ENCODE data around the gene PRKAR1B. TPM values are rescaled to one million over a fixed set of nuclear protein-coding genes. Genes with fewer than 3 reads are reported as not detected.
A peak's percentile ranks its signal among the peaks of the same experiment; 100 is the strongest.

The PRKAR1B gene
- total and polyA plus RNA-seq, 9 donors: 14.3 to 49.0 (median 34.0) TPM

DNA sequence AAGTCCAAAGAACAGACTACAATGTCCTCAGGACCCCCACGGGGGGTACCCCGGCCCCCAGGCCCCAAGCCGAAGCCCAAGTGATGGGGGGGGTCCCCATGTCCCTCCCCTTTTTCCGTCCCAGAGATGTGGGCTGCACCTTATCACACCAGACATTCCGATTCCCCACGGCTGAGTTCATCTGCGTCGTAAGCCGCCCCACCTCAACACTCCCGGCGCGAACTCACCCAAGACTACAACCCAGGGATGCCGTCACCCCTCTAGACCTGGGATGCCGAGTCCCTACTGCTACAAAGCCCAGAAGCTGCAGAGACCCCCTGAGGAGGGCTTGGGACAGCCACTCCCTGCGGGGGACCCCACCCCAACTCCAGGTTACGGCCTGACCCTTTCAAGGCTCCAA lies 221.9 kb downstream of the PRKAR1B start:
- Histone ChIP-seq H3K36me3 (no peaks in the 10 kb centered on the region), H3K9me3 (no peaks in the 10 kb centered on the region), H3K27ac (no peak overlapping the region), H3K4me1 (ENCODE audit: insufficient read depth) (no peaks in the 10 kb centered on the region), H3K4me3 (no peak overlapping the region), H3K27me3 (no peaks in the 10 kb centered on the region)
- WGBS, 3 donors: 76 to 87% (median 80%) methylated on average over 16 of the region's 16 CpGs
- peak in 1 of 5 donors; percentile 30 for DNase-seq
- TF ChIP-seq EP300 (IDR thresholded peaks at IDR 0.05): no peak
- TF ChIP-seq, protein P1, sequence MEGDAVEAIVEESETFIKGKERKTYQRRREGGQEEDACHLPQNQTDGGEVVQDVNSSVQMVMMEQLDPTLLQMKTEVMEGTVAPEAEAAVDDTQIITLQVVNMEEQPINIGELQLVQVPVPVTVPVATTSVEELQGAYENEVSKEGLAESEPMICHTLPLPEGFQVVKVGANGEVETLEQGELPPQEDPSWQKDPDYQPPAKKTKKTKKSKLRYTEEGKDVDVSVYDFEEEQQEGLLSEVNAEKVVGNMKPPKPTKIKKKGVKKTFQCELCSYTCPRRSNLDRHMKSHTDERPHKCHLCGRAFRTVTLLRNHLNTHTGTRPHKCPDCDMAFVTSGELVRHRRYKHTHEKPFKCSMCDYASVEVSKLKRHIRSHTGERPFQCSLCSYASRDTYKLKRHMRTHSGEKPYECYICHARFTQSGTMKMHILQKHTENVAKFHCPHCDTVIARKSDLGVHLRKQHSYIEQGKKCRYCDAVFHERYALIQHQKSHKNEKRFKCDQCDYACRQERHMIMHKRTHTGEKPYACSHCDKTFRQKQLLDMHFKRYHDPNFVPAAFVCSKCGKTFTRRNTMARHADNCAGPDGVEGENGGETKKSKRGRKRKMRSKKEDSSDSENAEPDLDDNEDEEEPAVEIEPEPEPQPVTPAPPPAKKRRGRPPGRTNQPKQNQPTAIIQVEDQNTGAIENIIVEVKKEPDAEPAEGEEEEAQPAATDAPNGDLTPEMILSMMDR (IDR thresholded peaks at IDR 0.05): no peak
- no peak for TF ChIP-seq POLR2A (IDR thresholded peaks at IDR 0.05)
- intact Hi-C loops (cut with DNase I): no loop called here

DNA sequence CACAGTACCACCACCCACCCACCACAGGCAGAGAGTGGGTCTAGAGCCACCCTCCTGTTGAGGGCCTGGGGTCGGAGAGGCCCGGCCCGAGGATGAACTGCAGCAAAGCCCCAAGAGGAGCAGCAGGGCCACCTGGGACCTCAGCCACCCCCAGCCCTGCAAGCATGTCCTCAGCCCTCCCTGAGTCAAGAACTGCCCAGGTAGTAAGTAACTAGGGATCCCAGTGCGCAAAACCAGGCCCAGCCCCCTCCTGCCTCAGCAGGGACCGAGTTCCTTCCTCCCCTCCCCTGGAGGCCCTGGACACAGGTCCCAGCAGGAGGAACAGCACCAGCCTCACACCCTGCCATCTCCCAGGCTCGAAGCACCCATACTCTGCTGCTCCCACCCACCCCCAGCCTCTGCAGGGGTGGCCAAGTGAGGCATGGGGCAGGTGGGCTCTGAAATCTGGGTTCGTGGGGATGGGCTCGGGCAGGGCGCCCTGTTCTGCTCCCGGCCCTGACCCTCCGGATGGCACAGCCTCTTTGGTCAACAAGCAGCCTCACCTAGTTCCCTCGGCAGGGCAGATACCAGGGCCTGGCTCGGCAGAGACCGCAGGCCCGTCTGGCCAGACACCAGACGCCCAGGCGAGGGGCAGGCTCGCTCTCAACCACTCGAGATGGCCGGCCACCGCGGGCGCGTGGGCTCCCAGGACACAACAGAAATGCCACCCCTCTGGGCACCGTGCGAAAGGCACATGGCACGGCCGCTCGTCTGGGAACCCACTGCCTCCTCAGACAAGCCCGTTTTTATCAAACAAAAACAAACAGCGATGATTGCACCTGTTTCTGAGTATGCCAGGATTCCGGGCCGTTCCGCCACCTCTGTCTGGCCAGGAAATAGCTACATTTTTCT lies 222.6 kb downstream of the PRKAR1B start:
- Histone ChIP-seq H3K9me3 (no peaks in the 10 kb centered on the region), H3K36me3 (no peaks in the 10 kb centered on the region), H3K27ac (no peak overlapping the region), H3K4me3 (no peak overlapping the region), H3K27me3 (no peaks in the 10 kb centered on the region), H3K4me1 (ENCODE audit: insufficient read depth) (no peaks in the 10 kb centered on the region)
- TF ChIP-seq, protein P1 (IDR thresholded peaks at IDR 0.05): no peak
- TF ChIP-seq EP300 (IDR thresholded peaks at IDR 0.05): no peak
- no peak for TF ChIP-seq POLR2A (IDR thresholded peaks at IDR 0.05)
- intact Hi-C loops (cut with DNase I): no loop called here
- peak in 2 of 5 donors; percentile 11 to 27 for DNase-seq
- 88 to 92% (median 89%) methylated on average over 31 to 34 of the region's 34 CpGs for WGBS, 3 donors

DNA sequence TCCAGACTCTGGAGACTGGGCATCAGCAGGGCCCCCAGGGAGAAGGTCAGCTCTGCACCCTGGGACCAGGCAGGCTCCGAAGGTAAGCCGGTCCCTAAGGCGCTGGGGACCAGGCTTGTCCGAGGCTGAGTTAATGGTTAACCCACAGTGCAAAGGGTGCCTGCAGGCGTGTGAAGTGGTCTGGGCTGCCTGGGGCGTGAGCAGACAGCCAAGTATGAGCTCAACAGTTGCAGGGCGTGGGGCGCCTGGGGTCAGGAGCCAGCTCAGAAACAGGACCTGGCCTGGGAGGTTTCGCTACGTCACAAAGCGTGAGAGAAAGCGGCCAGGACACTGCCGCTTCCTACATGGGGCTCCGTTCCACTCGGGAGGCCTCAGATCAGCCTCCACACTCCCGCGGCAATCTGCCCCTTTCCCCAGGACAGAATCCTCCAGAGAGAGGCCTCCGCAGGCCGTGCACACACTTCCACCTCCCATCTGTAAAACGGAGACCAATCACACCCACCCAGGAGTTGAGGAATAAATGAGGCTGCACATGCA lies 223.4 kb downstream of the PRKAR1B start:
- DNase-seq: peak in 1 of 5 donors; percentile 22
- 89 to 94% (median 91%) methylated on average over 20 of the region's 20 CpGs for WGBS, 3 donors
- no peaks in the 10 kb centered on the region for H3K27me3 ChIP-seq
- TF ChIP-seq, protein P1 (IDR thresholded peaks at IDR 0.05): no peak
- TF ChIP-seq EP300 (IDR thresholded peaks at IDR 0.05): no peak
- no peak for TF ChIP-seq POLR2A (IDR thresholded peaks at IDR 0.05)
- H3K9me3 ChIP-seq: no peaks in the 10 kb centered on the region
- no peaks in the 10 kb centered on the region for H3K36me3 ChIP-seq
- no peaks in the 10 kb centered on the region for H3K4me1 ChIP-seq (ENCODE audit: insufficient read depth)
- H3K4me3 ChIP-seq: no peak overlapping the region
- no peak overlapping the region for H3K27ac ChIP-seq
- intact Hi-C loops (cut with DNase I): no loop called here

DNA sequence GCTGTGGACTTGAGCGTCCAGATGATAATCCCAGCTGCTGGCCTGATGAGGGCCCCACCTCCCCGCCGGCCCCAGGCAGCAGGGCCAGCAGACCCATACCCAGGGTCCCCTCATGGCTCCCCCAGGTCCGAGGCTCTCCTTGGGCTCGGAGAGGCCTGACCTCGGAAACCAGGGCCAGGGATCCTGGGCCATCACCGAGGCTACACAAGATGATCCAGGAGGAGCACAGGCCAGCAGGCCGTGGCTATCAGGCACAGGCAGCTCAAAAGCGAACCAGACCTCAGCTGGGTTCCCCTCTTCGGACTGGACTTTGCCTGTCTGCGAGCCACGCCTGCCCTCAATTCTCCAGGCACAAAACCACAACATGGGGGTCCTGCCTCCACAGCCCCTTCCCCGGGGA lies 224.8 kb downstream of the PRKAR1B start:
- Histone ChIP-seq H3K36me3 (no peaks in the 10 kb centered on the region), H3K27me3 (no peaks in the 10 kb centered on the region), H3K4me3 (no peak overlapping the region), H3K27ac (no peak overlapping the region), H3K9me3 (no peaks in the 10 kb centered on the region), H3K4me1 (ENCODE audit: insufficient read depth) (no peaks in the 10 kb centered on the region)
- intact Hi-C loops (cut with DNase I): no loop called here
- no peak for DNase-seq
- whole genome bisulfite sequencing, 3 donors: 90 to 95% (median 91%) methylated on average over 13 of the region's 13 CpGs
- TF ChIP-seq, protein P1 (IDR thresholded peaks at IDR 0.05): no peak
- TF ChIP-seq POLR2A (IDR thresholded peaks at IDR 0.05) (no peak), EP300 (IDR thresholded peaks at IDR 0.05) (no peak)
